ENCODE results near the gene GREB1.

GRCh38 chr2:11677136-11678055 lies 143.6 kb downstream of the GREB1 start:
- TF ChIP-seq EZH2 (IDR thresholded peaks at IDR 0.05; ENCODE audit: borderline replicate concordance, low read length) (no peak), CTCF (IDR thresholded peaks at IDR 0.05; ENCODE audit: low read length) (no peak)
